RWPE2 (cell line): ENCODE results near the gene KIAA1614.

Experiments
- ATAC-seq: fragments of 200-7000 bp; cut with Tn5 transposase; 3 replicates; pipeline ENCODE4 v1.9.1; 2021; ENCODE audit warnings: low read depth
- DNase-seq: peaks from one replicate; pipeline ENCODE4 v3.0.0-alpha.2; 2020; ENCODE audit warnings: low spot score
- H3K27ac ChIP-seq: fragments of 450-650 bp; 2 replicates; pipeline ENCODE4 v1.5.1; 2017; ENCODE audit warnings: mild to moderate bottlenecking; ENCODE audit not compliant: poor library complexity, severe bottlenecking
- H3K27me3 ChIP-seq: fragments of 250-450 bp; sonication (Bioruptor Pico); 2 replicates; pipeline ENCODE4 v1.5.1; 2021; ENCODE audit warnings: mild to moderate bottlenecking, moderate library complexity; ENCODE audit not compliant: insufficient read depth, poor library complexity, severe bottlenecking
- H3K36me3 ChIP-seq: fragments of 250-450 bp; sonication (Bioruptor Pico); 2 replicates; pipeline ENCODE4 v1.5.1; 2020; ENCODE audit warnings: low read depth, mild to moderate bottlenecking, moderate library complexity
- H3K4me1 ChIP-seq: fragments of 250-450 bp; sonication (Bioruptor Pico); 2 replicates; pipeline ENCODE4 v1.5.1; 2021; ENCODE audit warnings: mild to moderate bottlenecking, moderate library complexity; ENCODE audit not compliant: insufficient read depth, poor library complexity, severe bottlenecking
- H3K4me3 ChIP-seq: fragments of 250-450 bp; sonication (Bioruptor Pico); 2 replicates; pipeline ENCODE4 v1.5.1; 2021; ENCODE audit warnings: mild to moderate bottlenecking, moderate library complexity; ENCODE audit not compliant: severe bottlenecking
- H3K9me3 ChIP-seq: fragments of 250-450 bp; sonication (Bioruptor Pico); 2 replicates; pipeline ENCODE4 v1.5.1; 2021; ENCODE audit warnings: mild to moderate bottlenecking, moderate library complexity; ENCODE audit not compliant: severe bottlenecking
- CTCF ChIP-seq: fragments of 450-650 bp; IDR thresholded peaks from one replicate; pipeline ENCODE4 v1.5.1; 2017; ENCODE audit warnings: mild to moderate bottlenecking, moderate library complexity; ENCODE audit not compliant: poor library complexity, severe bottlenecking

Gene KIAA1614

GRCh38 chr1:180912801-180913565 lies at the start of gene KIAA1614:
KIAA1614 (plus strand) TSS chr1:180912897; CDS start chr1:180913244, 347 bp downstream.
- Histone ChIP-seq H3K27me3 (no peaks in the 10 kb centered on the region), H3K4me3 (peak within 1 kb of the TSS; percentile 43), H3K4me1 (no peaks in the 10 kb centered on the region), H3K9me3 (no peaks in the 10 kb centered on the region), H3K27ac (peak within 1 kb of the TSS; percentile 25), H3K36me3 (no peaks in the 10 kb centered on the region)
- no peak for TF ChIP-seq CTCF
- ATAC-seq (peak; percentile 63), DNase-seq (no peak)

GRCh38 chr1:180863158-180863775 lies 49.4 kb upstream of the KIAA1614 start:
- peak; percentile 85 for TF ChIP-seq CTCF
- Histone ChIP-seq H3K4me1 (peaks cover 3% of the 10 kb centered on the region), H3K27ac (no peak overlapping the region), H3K36me3 (peaks cover 13% of the 10 kb centered on the region), H3K27me3 (no peaks in the 10 kb centered on the region), H3K4me3 (no peak overlapping the region), H3K9me3 (no peaks in the 10 kb centered on the region)
- DNase-seq (no peak), ATAC-seq (0 out of 3 replicates have a peak, but pooled peaks have one; percentile 14)

GRCh38 chr1:180881806-180882509 lies 30.7 kb upstream of the KIAA1614 start:
- peak; percentile 74 for TF ChIP-seq CTCF
- DNase-seq (no peak), ATAC-seq (peak; percentile 67)
- Histone ChIP-seq H3K9me3 (no peaks in the 10 kb centered on the region), H3K4me3 (no peak overlapping the region), H3K27me3 (no peaks in the 10 kb centered on the region), H3K27ac (no peak overlapping the region), H3K36me3 (peaks cover 7% of the 10 kb centered on the region; the same call in 1 of the 2 replicates), H3K4me1 (no peaks in the 10 kb centered on the region)

GRCh38 chr1:180884588-180885300 lies 28.0 kb upstream of the KIAA1614 start:
- Histone ChIP-seq H3K27ac (no peak overlapping the region), H3K4me3 (no peak overlapping the region), H3K27me3 (no peaks in the 10 kb centered on the region), H3K4me1 (no peaks in the 10 kb centered on the region), H3K9me3 (no peaks in the 10 kb centered on the region), H3K36me3 (peaks cover 7% of the 10 kb centered on the region; the same call in 1 of the 2 replicates)
- ATAC-seq (no peak), DNase-seq (no peak)
- no peak for TF ChIP-seq CTCF
